Panc1 (cell line): ENCODE measurements around the gene CKB. TPM values are rescaled to one million over a fixed set of nuclear protein-coding genes. Genes with fewer than 3 reads are reported as not detected.

Source experiments
- ATAC-seq: fragments of 200-7000 bp; cut with Tn5 transposase; 2 replicates; pipeline ENCODE4 v1.9.1; 2020; ENCODE audit warnings: mild to moderate bottlenecking, moderate library complexity
- BruUV-seq: library from RNA; stranded (reverse); fragments of 400-500 nt; replicated peaks from 2 replicates; lab custom pipeline; 2021; lab: Mats Ljungman, UMichigan
- CTCF ChIA-PET: fragments of 300-600 bp; sonication (Branson Sonifier 250); formaldehyde crosslinking; loops from one replicate; lab custom pipeline; 2022; ENCODE audit warnings: antibody characterized with exemption; lab: Charles Lee
- POLR2A ChIA-PET: fragments of 300-600 bp; sonication (Branson Sonifier 250); formaldehyde crosslinking; loops from one replicate; lab custom pipeline; 2022; ENCODE audit warnings: antibody characterized with exemption; lab: Charles Lee
- DNase-seq: peaks from one replicate; pipeline ENCODE4 v3.0.0-alpha.2; 2010; ENCODE audit warnings: low read depth, low spot score
- H3K27ac ChIP-seq: 2 replicates; pipeline ENCODE4 v1.5.1; 2011; ENCODE audit warnings: mild to moderate bottlenecking, low read length, inconsistent platforms
- H3K27me3 ChIP-seq: fragments of 200-500 bp; sonication (Bioruptor generic); 2 replicates; pipeline ENCODE4 v1.6.0; 2014; ENCODE audit warnings: low read length, inconsistent platforms; ENCODE audit not compliant: control insufficient read depth, insufficient read depth
- H3K36me3 ChIP-seq: fragments of 200-500 bp; sonication (Bioruptor generic); 2 replicates; pipeline ENCODE4 v1.5.1; 2014; ENCODE audit warnings: inconsistent platforms, mild to moderate bottlenecking, low read length, moderate library complexity; ENCODE audit not compliant: control insufficient read depth, insufficient read depth
- H3K4me1 ChIP-seq: 2 replicates; pipeline ENCODE4 v1.5.1; 2011; ENCODE audit warnings: inconsistent platforms, mild to moderate bottlenecking, low read length, moderate library complexity; ENCODE audit not compliant: control insufficient read depth, insufficient read depth
- H3K4me3 ChIP-seq, 2 experiments: 2 replicates each; pipeline ENCODE4 v1.5.1; 2011 to 2012; ENCODE audit warnings: low read depth in 2 of 2, low read length in 2 of 2, mild to moderate bottlenecking in 2 of 2, inconsistent platforms in 1 of 2, moderate library complexity in 1 of 2
- H3K9me3 ChIP-seq: fragments of 200-500 bp; sonication (Bioruptor generic); 2 replicates; pipeline ENCODE4 v1.5.1; 2014; ENCODE audit warnings: low read depth, mild to moderate bottlenecking, inconsistent platforms, low read length, moderate library complexity; ENCODE audit not compliant: control insufficient read depth, insufficient read depth
- CTCF ChIP-seq: fragments of 450-650 bp; IDR thresholded peaks from 2 replicates; pipeline ENCODE4 v1.5.1; 2017; ENCODE audit warnings: mild to moderate bottlenecking
- POLR2AphosphoS5 ChIP-seq: IDR thresholded peaks from 2 replicates; pipeline ENCODE4 v1.6.1; 2012; ENCODE audit warnings: mild to moderate bottlenecking, low read depth, low read length, moderate library complexity
- REST ChIP-seq, 2 experiments: IDR thresholded peaks; 2 replicates each; pipeline ENCODE4 v1.6.1; 2011 to 2012; ENCODE audit warnings: low read depth in 2 of 2, control low read depth in 1 of 2, low read length in 1 of 2, mild to moderate bottlenecking in 1 of 2, moderate library complexity in 1 of 2; ENCODE audit not compliant: insufficient read depth in 1 of 2
- SIN3A ChIP-seq: IDR thresholded peaks from 2 replicates; pipeline ENCODE4 v1.6.1; 2012; ENCODE audit warnings: low read depth, mild to moderate bottlenecking, low read length, moderate library complexity, borderline replicate concordance; ENCODE audit not compliant: insufficient read depth
- TCF7L2 ChIP-seq: IDR thresholded peaks from 2 replicates; pipeline ENCODE4 v1.6.1; 2011; ENCODE audit warnings: mild to moderate bottlenecking, low read depth, low read length, inconsistent platforms
- in situ Hi-C: cut with HindIII; loops from 2 replicates; pipeline ENCODE4 v1.10.0; 2016; ENCODE audit warnings: low sequenced_read_pairs, low pct_unique_long_range_greater_than_20kb
- intact Hi-C: fragments of 100-400 bp; cut with micrococcal nuclease; formaldehyde crosslinking; loops from one replicate; pipeline ENCODE4 v1.10.0; 2022; ENCODE audit not compliant: unreplicated experiment
- total RNA-seq: library from RNA; stranded (reverse); gene quantifications from one replicate; pipeline ENCODE4 v1.2.1, GENCODE V29; 2021; ENCODE audit not compliant: unreplicated experiment

Gene CKB
- total RNA-seq, 1 experiment from 2014 or later: 436 TPM

- ATAC-seq (0 out of 2 replicates have a peak, but pooled peaks have one; percentile 40), DNase-seq (no peak)
- POLR2A ChIA-PET: no interaction called here
Measured at GRCh38 chr14:103495854-103496253, 26.8 kb downstream of the CKB start.

GRCh38 chr14:103492156-103492925 lies 30.3 kb downstream of the CKB start:
- Histone ChIP-seq H3K4me1 (no peaks in the 10 kb centered on the region), H3K36me3 (peaks cover 14% of the 10 kb centered on the region), H3K27me3 (no peaks in the 10 kb centered on the region), H3K4me3 (no peak overlapping the region), H3K27ac (no peak overlapping the region), H3K9me3 (no peaks in the 10 kb centered on the region)
- in situ Hi-C loops (no loop called here), intact Hi-C loops (no loop called here)
- ATAC-seq (no peak), DNase-seq (no peak)
- ChIA-PET CTCF (no interaction called here), POLR2A (no interaction called here)
- BruUV-seq: no TSS peak
- TF ChIP-seq TCF7L2 (no peak), POLR2AphosphoS5 (no peak), REST (IDR thresholded peaks at IDR 0.05; ENCODE audit: insufficient read depth in 1 of 2, low read depth in 2 of 2, low read length in 1 of 2) (no peak), CTCF (no peak), SIN3A (no peak)

More at GRCh38 chr14:103495854-103496253, 26.8 kb downstream of the CKB start:
- Histone ChIP-seq H3K4me1 (no peaks in the 10 kb centered on the region), H3K4me3 (no peak overlapping the region), H3K27ac (no peak overlapping the region), H3K9me3 (no peaks in the 10 kb centered on the region), H3K36me3 (peaks cover 12% of the 10 kb centered on the region), H3K27me3 (no peaks in the 10 kb centered on the region)
- in situ Hi-C loops (no loop called here), intact Hi-C loops (no loop called here)
- TF ChIP-seq CTCF (no peak), TCF7L2 (no peak), POLR2AphosphoS5 (no peak), REST (IDR thresholded peaks at IDR 0.05; ENCODE audit: insufficient read depth in 1 of 2, low read depth in 2 of 2, low read length in 1 of 2) (no peak), SIN3A (no peak)
- BruUV-seq: no TSS peak
- CTCF ChIA-PET: interaction anchor here (0.6 kb wide), 1 partner anchor 102 kb away, joined by 4 read pairs; no protein-coding TSS in a partner anchor
